CD4-positive, CD25-positive, alpha-beta regulatory T cell (primary cell): ENCODE data around the gene GAP43. TPM values are rescaled to one million over a fixed set of nuclear protein-coding genes. Genes with fewer than 3 reads are reported as not detected.

Experiments
- ATAC-seq, 2 donors: fragments of 150-1000 bp; cut with Tn5 transposase; one replicate each; pipeline ENCODE4 v1.10.0; 2021; ENCODE audit warnings: low read depth in 2 of 2, moderate number of reproducible peaks in 2 of 2, moderate library complexity in 1 of 2
- DNase-seq, 3 donors: peaks; one replicate each; pipeline versions ENCODE4 v3.0.0 to v3.0.0-alpha.2; 2012 to 2022; ENCODE audit warnings: mixed read lengths in 1 of 3
- H3K27ac ChIP-seq: one replicate; pipeline ENCODE4 v1.7.0; 2013; ENCODE audit warnings: mild to moderate bottlenecking, low read length; ENCODE audit not compliant: insufficient read depth, poor library complexity, severe bottlenecking
- H3K27me3 ChIP-seq: one replicate; pipeline ENCODE4 v1.7.0; 2013; ENCODE audit warnings: low read length; ENCODE audit not compliant: control insufficient read depth, insufficient read depth
- H3K36me3 ChIP-seq: one replicate; pipeline ENCODE4 v1.7.0; 2013; ENCODE audit warnings: mild to moderate bottlenecking, low read length, moderate library complexity; ENCODE audit not compliant: control insufficient read depth, insufficient read depth
- H3K4me1 ChIP-seq: 2 replicates; pipeline ENCODE4 v1.7.0; 2013; ENCODE audit warnings: mild to moderate bottlenecking, low read length; ENCODE audit not compliant: insufficient read depth, control insufficient read depth, poor library complexity, severe bottlenecking
- H3K4me3 ChIP-seq: one replicate; pipeline ENCODE4 v1.7.0; 2013; ENCODE audit warnings: low read depth, mild to moderate bottlenecking, low read length, moderate library complexity
- H3K9me3 ChIP-seq, 2 experiments: 1 replicate in 1 of 2; 2 replicates in 1 of 2; pipeline ENCODE4 v1.7.0; 2013; ENCODE audit warnings: low read length in 2 of 2, mild to moderate bottlenecking in 1 of 2, moderate library complexity in 1 of 2; ENCODE audit not compliant: control insufficient read depth in 2 of 2
- H3K27ac Mint-ChIP-seq, 3 donors: one replicate each; pipeline ENCODE4 v1.8.0; 2020 to 2022; ENCODE audit warnings: mild to moderate bottlenecking in 3 of 3, mixed read lengths in 3 of 3, moderate library complexity in 2 of 3
- H3K27me3 Mint-ChIP-seq: one replicate; pipeline ENCODE4 v1.8.0; 2022; ENCODE audit warnings: mild to moderate bottlenecking, mixed read lengths
- H3K36me3 Mint-ChIP-seq: one replicate; pipeline ENCODE4 v1.8.0; 2020; ENCODE audit warnings: mixed read lengths
- H3K4me1 Mint-ChIP-seq, 4 donors: one replicate each; pipeline ENCODE4 v1.8.0; 2020 to 2022; ENCODE audit warnings: mixed read lengths in 4 of 4, mild to moderate bottlenecking in 1 of 4
- H3K4me3 Mint-ChIP-seq, 4 donors: one replicate each; pipeline ENCODE4 v1.8.0; 2020 to 2022; ENCODE audit warnings: mild to moderate bottlenecking in 4 of 4, mixed read lengths in 4 of 4, moderate library complexity in 3 of 4
- H3K9me3 Mint-ChIP-seq, 7 donors: one replicate each; pipeline ENCODE4 v1.8.0; 2020 to 2022; ENCODE audit warnings: mixed read lengths in 7 of 7, mild to moderate bottlenecking in 3 of 7, moderate library complexity in 2 of 7
- polyA plus RNA-seq, 4 donors: library from polyadenylated mRNA; unstranded; fragments of 300-500 nt; fragmentation: Illumina TruSeq; gene quantifications; one replicate each; pipeline ENCODE4 v1.2.3, GENCODE V29; 2021
- total RNA-seq: library from RNA; stranded (reverse); gene quantifications from one replicate; pipeline ENCODE4 v1.2.3, GENCODE V29; 2022

GAP43 gene
- total and polyA plus RNA-seq, 5 donors from 2014 or later, result not detected

DNA sequence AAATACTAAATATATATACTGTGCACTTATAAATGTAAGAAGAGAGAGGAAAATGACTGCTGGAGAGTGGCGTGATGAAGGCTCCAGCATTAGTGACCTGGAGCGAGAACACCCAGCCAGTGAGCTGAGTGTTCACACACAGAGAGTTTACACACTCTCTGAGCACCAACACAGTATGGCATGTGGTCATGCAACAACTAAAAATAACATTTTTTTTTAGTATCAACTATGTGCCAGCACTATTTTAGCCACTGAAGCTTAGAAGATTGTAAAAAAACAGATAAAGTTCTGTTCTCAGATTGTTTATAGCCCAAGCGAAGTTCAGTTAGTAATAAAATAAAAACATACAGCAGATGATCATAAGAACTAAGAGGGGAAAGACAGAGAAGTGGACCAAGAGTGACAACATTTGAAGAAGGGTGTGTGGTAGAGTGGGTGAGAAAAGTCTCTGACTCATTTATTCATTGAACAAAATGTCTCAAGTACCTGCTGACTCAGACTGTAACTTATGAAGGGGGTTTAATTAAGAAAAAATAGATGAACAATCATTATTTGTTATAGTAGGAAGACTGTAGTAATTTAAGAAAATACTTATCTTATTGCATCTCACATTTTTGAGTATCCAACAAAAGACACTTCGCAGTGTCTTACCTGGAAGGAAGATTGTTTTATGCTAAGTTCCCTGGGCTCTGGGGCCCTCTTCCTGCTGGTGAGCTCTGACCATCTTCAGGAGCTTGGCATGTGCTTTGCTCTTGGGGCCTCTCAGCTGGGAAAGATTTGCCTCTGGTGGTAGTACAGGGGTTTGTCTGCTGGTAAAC is 43.8 kb downstream of the GAP43 start:
- Mint-ChIP-seq H3K36me3 (no peaks in the 10 kb centered on the region), H3K4me1 (no peaks in the 10 kb centered on the region), H3K9me3 (peaks cover 0 to 2% (median 0%) of the 10 kb centered on the region in 7 donors), H3K27me3 (peaks cover 13% of the 10 kb centered on the region), H3K4me3 (no peak overlapping the region), H3K27ac (peak overlapping the region in 1 of 3 donors; percentile 56)
- Histone ChIP-seq H3K4me3 (no peak overlapping the region), H3K27me3 (no peaks in the 10 kb centered on the region), H3K36me3 (no peaks in the 10 kb centered on the region), H3K9me3 (no peaks in the 10 kb centered on the region), H3K4me1 (no peaks in the 10 kb centered on the region), H3K27ac (no peak overlapping the region)
- ATAC-seq (peak in 1 of 2 donors; percentile 34), DNase-seq (no peak)

DNA sequence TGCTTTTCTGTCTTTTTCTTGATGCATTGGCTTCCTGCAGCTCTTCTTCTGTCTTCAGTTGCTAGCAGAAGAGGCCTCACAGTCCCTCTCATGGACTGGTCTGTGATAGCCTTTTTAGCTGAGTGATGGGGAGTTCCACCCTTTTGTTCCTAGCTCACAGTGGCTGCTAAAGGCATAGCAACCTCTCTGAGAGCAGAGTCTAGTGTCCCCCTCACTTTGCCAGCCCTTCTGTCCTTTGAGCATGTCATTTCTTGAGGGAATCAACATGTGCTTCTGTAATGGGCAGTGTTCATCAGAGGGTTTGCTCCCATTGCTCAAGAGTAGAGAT is 44.4 kb downstream of the GAP43 start:
- no peak overlapping the region for H3K4me3 Mint-ChIP-seq
- H3K4me1 Mint-ChIP-seq, result no peaks in the 10 kb centered on the region
- Histone ChIP-seq H3K36me3 (no peaks in the 10 kb centered on the region), H3K27ac (no peak overlapping the region), H3K4me1 (no peaks in the 10 kb centered on the region), H3K4me3 (no peak overlapping the region), H3K9me3 (no peaks in the 10 kb centered on the region), H3K27me3 (no peaks in the 10 kb centered on the region)
- H3K27ac Mint-ChIP-seq, result peak overlapping the region in 1 of 3 donors; percentile 56
- peaks cover 13% of the 10 kb centered on the region for H3K27me3 Mint-ChIP-seq
- DNase-seq, result no peak
- H3K36me3 Mint-ChIP-seq, result no peaks in the 10 kb centered on the region
- H3K9me3 Mint-ChIP-seq, result peaks cover 0 to 2% (median 0%) of the 10 kb centered on the region in 7 donors
- ATAC-seq, result no peak

DNA sequence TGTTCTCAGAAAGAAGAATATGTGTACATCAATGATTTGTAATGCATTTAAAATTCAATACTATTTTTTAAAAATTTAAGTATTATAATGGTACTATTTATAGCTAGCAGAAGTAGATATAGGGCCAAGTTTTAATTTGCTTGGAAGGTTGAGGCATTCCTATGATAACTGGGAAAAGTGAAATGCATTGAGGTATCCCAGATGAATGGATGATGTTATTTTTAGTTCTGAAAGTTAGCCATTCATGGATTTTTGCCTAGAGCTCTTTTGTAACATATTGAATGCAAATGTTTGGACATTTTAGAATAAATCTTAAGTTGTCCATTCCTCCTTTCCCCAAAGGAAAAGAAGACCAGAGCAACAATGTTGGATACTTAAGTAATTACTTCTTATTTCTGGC is 47.6 kb downstream of the GAP43 start:
- no peaks in the 10 kb centered on the region for H3K4me1 Mint-ChIP-seq
- DNase-seq (no peak), ATAC-seq (no peak)
- H3K4me3 Mint-ChIP-seq, result no peak overlapping the region
- H3K36me3 ChIP-seq, result no peaks in the 10 kb centered on the region
- no peaks in the 10 kb centered on the region for H3K36me3 Mint-ChIP-seq
- no peak overlapping the region for H3K27ac ChIP-seq
- no peak overlapping the region for H3K27ac Mint-ChIP-seq
- H3K9me3 Mint-ChIP-seq, result no peaks in the 10 kb centered on the region
- no peaks in the 10 kb centered on the region for H3K9me3 ChIP-seq
- H3K4me3 ChIP-seq, result no peak overlapping the region
- no peaks in the 10 kb centered on the region for H3K27me3 Mint-ChIP-seq
- no peaks in the 10 kb centered on the region for H3K4me1 ChIP-seq
- no peaks in the 10 kb centered on the region for H3K27me3 ChIP-seq

DNA sequence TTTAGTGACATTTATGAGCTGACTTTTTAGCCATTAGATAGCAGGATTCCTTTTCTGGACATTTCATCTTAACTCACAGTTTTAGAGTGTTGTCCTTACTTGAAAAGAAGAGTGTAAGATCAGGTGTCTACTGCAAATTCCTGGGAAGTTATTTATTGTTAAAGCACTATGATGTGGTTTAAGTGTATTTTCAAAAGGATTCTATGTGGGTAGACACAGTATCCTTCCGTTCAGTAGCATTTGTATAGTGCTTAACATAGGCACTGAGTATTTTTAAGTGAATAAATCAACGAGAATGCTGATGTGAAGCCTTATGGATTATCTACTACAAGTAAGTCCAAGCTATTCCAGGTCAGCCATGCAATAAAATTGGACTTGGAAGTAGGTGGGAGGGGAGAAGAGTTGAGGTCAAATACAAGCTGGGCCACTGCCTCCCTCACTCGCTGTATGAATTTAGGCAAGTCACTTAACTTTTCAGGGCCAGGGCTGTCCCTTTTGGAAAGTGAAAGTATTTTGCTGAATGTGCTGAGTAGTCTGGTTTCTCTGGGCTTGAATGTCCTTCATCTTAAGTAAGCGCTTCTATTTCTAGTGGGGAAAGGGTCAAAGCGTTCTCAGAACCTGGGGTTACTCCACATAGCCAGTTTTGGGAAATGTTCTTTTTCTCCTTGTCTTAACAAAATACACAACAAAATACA is 48.6 kb downstream of the GAP43 start:
- DNase-seq, result peak in 1 of 3 donors; percentile 20
- no peak overlapping the region for H3K4me3 Mint-ChIP-seq

DNA sequence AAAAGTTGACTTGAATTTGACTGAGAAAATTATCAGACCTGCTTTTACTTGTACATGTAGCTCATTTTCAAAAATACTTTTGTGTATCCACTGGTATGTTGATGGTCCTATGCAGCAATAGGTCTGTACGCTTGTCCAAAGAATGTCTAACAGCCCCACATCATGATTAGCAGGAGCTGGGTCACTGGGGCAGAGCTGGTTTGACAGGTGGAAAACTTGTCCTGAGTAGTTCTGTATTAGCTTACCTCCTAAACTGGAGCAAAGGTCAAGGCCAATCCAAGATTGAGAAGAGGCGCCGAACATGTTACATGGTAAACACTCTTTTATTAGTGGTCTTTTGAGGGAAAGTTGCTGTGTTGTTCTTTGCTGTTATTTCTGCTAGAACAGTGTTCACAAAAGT is 50.6 kb downstream of the GAP43 start:
- Mint-ChIP-seq H3K4me1 (no peaks in the 10 kb centered on the region), H3K4me3 (no peak overlapping the region), H3K36me3 (no peaks in the 10 kb centered on the region), H3K9me3 (no peaks in the 10 kb centered on the region), H3K27me3 (no peaks in the 10 kb centered on the region), H3K27ac (no peak overlapping the region)
- no peaks in the 10 kb centered on the region for H3K4me1 ChIP-seq
- H3K27me3 ChIP-seq, result no peaks in the 10 kb centered on the region
- H3K27ac ChIP-seq, result no peak overlapping the region
- H3K4me3 ChIP-seq, result no peak overlapping the region
- ATAC-seq (no peak), DNase-seq (no peak)
- no peaks in the 10 kb centered on the region for H3K36me3 ChIP-seq
- H3K9me3 ChIP-seq, result no peaks in the 10 kb centered on the region

More for the DNA sequence above, 48.6 kb downstream of the GAP43 start:
- H3K9me3 ChIP-seq, result no peaks in the 10 kb centered on the region
- no peaks in the 10 kb centered on the region for H3K27me3 Mint-ChIP-seq
- no peaks in the 10 kb centered on the region for H3K4me1 ChIP-seq
- no peak overlapping the region for H3K27ac ChIP-seq
- no peaks in the 10 kb centered on the region for H3K27me3 ChIP-seq
- no peaks in the 10 kb centered on the region for H3K9me3 Mint-ChIP-seq
- H3K4me1 Mint-ChIP-seq, result no peaks in the 10 kb centered on the region
- no peak overlapping the region for H3K27ac Mint-ChIP-seq
- H3K36me3 Mint-ChIP-seq, result no peaks in the 10 kb centered on the region
- no peaks in the 10 kb centered on the region for H3K36me3 ChIP-seq
- H3K4me3 ChIP-seq, result no peak overlapping the region
- ATAC-seq, result no peak

DNA sequence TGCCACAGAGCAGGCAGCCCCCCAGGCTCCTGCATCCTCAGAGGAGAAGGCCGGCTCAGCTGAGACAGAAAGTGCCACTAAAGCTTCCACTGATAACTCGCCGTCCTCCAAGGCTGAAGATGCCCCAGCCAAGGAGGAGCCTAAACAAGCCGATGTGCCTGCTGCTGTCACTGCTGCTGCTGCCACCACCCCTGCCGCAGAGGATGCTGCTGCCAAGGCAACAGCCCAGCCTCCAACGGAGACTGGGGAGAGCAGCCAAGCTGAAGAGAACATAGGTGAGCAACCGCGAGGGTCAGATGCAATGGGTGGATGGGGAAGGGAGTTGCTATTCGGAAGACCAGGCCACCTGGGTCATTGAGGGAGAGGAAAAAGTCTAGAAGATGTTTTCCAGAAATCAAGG is 53.0 kb downstream of the GAP43 start:
- H3K27me3 Mint-ChIP-seq, result no peaks in the 10 kb centered on the region
- H3K27me3 ChIP-seq, result no peaks in the 10 kb centered on the region
- ATAC-seq, result no peak

DNA sequence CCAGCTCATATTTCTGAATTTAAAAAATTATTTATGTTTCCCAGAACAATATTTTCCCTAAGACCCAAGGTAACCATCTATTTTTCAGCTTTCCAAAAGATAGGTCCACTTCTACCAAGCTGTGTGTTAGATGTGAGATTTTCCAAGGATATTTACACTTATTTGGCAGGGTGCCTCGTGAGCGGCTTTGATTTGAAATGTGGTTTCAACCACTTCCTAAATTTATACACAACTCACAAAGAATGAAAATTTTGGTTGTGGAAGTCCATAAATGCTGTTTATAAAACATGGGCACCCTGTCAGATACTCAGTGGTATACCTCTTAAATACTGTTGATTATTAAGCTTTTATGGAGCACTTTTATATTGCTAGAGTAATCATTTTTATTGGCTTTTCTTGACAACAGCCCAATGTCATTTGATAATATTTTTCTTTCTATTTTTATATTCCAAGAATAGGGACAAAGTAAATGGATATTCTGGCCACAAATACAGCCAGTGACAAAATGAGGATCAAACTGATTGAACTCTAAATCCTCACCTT is 57.6 kb downstream of the GAP43 start:
- Mint-ChIP-seq H3K27ac (no peak overlapping the region), H3K9me3 (no peaks in the 10 kb centered on the region), H3K4me3 (no peak overlapping the region), H3K4me1 (no peaks in the 10 kb centered on the region), H3K36me3 (no peaks in the 10 kb centered on the region), H3K27me3 (peaks cover 15% of the 10 kb centered on the region)
- H3K4me3 ChIP-seq, result no peak overlapping the region
- ATAC-seq (no peak), DNase-seq (no peak)
- no peaks in the 10 kb centered on the region for H3K9me3 ChIP-seq
- H3K36me3 ChIP-seq, result no peaks in the 10 kb centered on the region
- peaks cover 3% of the 10 kb centered on the region for H3K27me3 ChIP-seq
- no peaks in the 10 kb centered on the region for H3K4me1 ChIP-seq
- H3K27ac ChIP-seq, result no peak overlapping the region

More for the DNA sequence above, 53.0 kb downstream of the GAP43 start:
- Histone ChIP-seq H3K9me3 (no peaks in the 10 kb centered on the region), H3K4me1 (no peaks in the 10 kb centered on the region), H3K4me3 (no peak overlapping the region), H3K27ac (no peak overlapping the region), H3K36me3 (no peaks in the 10 kb centered on the region)
- Mint-ChIP-seq H3K9me3 (no peaks in the 10 kb centered on the region), H3K36me3 (no peaks in the 10 kb centered on the region), H3K4me3 (no peak overlapping the region), H3K4me1 (no peaks in the 10 kb centered on the region), H3K27ac (no peak overlapping the region)
- no peak for DNase-seq
